Right atrium auricular region (tissue), 2 donors: ENCODE results near the gene M1AP. TPM values are rescaled to one million over a fixed set of nuclear protein-coding genes. Genes with fewer than 3 reads are reported as not detected.

Experiments used
- DNase-seq: peaks from one replicate; pipeline ENCODE4 v3.0.0-alpha.2; 2019; ENCODE audit warnings: low spot score
- H3K27ac ChIP-seq, 2 donors: fragments of 200-600 bp; sonication (generic); 1 replicate in 1 of 2; 2 replicates in 1 of 2; pipeline ENCODE4 v1.5.1; 2016 to 2019
- H3K27me3 ChIP-seq, 2 donors: fragments of 200-600 bp; sonication (generic); one replicate each; pipeline versions ENCODE4 v1.5.1 to v1.6.0; 2017 to 2019
- H3K36me3 ChIP-seq: fragments of 200-600 bp; sonication (generic); one replicate; pipeline ENCODE4 v1.5.1; 2016
- H3K4me1 ChIP-seq, 2 donors: fragments of 200-600 bp; sonication (generic); one replicate each; pipeline versions ENCODE4 v1.5.1 to v1.6.0; 2017 to 2019
- H3K4me3 ChIP-seq, 2 donors: fragments of 200-600 bp; sonication (generic); 1 replicate in 1 of 2; 2 replicates in 1 of 2; pipeline ENCODE4 v1.5.1; 2017 to 2019; ENCODE audit warnings: mild to moderate bottlenecking in 1 of 2, moderate library complexity in 1 of 2
- H3K9me3 ChIP-seq, 2 donors: fragments of 200-600 bp; sonication (generic); one replicate each; pipeline ENCODE4 v1.5.1; 2019
- total RNA-seq, 2 donors: library from RNA; depleted of rRNA; stranded (reverse); fragments of >200 nt; gene quantifications; one replicate each; pipeline ENCODE4 v1.1.0, GENCODE V29; 2016
- TF ChIP-seq, protein P1 (sequence below), 2 donors: fragments of 200-600 bp; sonication (generic); IDR thresholded peaks; one replicate each; pipeline ENCODE4 v1.5.1; 2019; ENCODE audit warnings: antibody characterized with exemption in 2 of 2

Gene M1AP
- total RNA-seq, 2 donors from 2014 or later, result 10.3 TPM; not detected in 1

DNA sequence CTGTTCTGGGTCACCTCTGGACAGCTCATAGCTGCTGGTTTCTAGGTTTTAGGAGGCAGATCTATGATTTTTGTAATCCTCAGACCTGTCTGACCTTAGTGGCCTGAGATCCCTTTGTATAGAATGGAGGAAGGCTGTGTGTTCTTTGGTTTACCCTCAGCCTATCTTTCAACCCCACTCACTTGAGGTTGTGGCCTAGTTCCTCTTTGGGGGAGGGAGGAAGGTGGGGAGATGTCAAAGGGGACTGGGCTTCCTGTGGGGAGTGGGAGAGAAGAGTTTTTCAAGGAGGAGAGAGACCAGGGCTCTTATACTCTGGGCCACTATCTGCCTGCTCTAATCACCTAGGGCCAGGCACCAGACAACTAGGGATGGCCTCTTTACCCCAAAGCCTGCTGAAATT is 34.4 kb upstream of the M1AP start:
- no peaks in the 10 kb centered on the region for H3K27me3 ChIP-seq
- TF ChIP-seq, protein P1, sequence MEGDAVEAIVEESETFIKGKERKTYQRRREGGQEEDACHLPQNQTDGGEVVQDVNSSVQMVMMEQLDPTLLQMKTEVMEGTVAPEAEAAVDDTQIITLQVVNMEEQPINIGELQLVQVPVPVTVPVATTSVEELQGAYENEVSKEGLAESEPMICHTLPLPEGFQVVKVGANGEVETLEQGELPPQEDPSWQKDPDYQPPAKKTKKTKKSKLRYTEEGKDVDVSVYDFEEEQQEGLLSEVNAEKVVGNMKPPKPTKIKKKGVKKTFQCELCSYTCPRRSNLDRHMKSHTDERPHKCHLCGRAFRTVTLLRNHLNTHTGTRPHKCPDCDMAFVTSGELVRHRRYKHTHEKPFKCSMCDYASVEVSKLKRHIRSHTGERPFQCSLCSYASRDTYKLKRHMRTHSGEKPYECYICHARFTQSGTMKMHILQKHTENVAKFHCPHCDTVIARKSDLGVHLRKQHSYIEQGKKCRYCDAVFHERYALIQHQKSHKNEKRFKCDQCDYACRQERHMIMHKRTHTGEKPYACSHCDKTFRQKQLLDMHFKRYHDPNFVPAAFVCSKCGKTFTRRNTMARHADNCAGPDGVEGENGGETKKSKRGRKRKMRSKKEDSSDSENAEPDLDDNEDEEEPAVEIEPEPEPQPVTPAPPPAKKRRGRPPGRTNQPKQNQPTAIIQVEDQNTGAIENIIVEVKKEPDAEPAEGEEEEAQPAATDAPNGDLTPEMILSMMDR (IDR thresholded peaks at IDR 0.05), result no peak
- no peaks in the 10 kb centered on the region for H3K36me3 ChIP-seq
- no peaks in the 10 kb centered on the region for H3K9me3 ChIP-seq
- no peaks in the 10 kb centered on the region for H3K4me1 ChIP-seq
- H3K27ac ChIP-seq, result no peak overlapping the region
- H3K4me3 ChIP-seq, result no peak overlapping the region
- no peak for DNase-seq

DNA sequence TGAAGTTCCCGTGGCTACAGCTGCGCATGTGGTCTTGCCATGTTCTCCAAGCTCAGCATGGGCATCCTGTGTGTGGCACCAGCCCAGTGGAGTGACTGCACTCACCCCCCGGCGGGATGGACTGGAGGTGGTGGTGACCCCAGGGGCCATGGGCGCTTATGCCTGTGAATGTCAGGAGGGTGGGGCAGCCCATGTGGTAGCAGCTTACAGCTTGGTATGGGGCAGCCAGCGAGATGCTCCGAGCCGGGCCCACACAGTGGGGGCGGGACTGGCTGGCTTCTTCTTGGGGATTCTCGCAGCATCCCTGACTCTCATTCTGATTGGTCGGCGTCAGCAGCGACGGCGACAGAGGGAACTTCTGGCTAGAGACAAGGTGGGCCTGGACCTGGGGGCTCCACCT is 31.5 kb upstream of the M1AP start:
- DNase-seq, result no peak
- Histone ChIP-seq H3K4me1 (no peaks in the 10 kb centered on the region), H3K4me3 (no peak overlapping the region), H3K27ac (no peak overlapping the region), H3K36me3 (peaks cover 13% of the 10 kb centered on the region), H3K9me3 (no peaks in the 10 kb centered on the region), H3K27me3 (no peaks in the 10 kb centered on the region)
- TF ChIP-seq, protein P1 (IDR thresholded peaks at IDR 0.05), result no peak

DNA sequence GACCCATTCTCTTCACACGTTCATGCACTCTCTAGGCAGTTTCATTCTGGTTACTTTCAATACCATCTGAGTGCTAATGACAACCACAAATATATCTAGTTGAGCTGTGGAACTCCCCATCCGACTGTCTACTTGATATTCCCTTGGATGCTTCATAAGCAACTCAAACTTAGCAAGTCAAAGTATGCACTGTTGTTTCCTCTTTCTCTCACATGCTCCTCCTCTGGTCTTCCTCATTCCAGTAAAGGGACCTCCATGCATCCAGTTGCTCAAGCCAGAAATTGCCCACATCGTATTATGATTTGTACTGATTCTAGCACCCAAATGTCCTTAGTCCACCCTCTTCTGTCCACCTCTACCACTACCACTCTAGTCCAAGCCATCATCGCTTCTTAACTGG is 28.2 kb upstream of the M1AP start:
- Histone ChIP-seq H3K4me3 (no peak overlapping the region), H3K4me1 (no peaks in the 10 kb centered on the region), H3K27ac (no peak overlapping the region), H3K27me3 (no peaks in the 10 kb centered on the region), H3K9me3 (no peaks in the 10 kb centered on the region), H3K36me3 (peaks cover 13% of the 10 kb centered on the region)
- TF ChIP-seq, protein P1 (IDR thresholded peaks at IDR 0.05), result no peak
- DNase-seq, result no peak

DNA sequence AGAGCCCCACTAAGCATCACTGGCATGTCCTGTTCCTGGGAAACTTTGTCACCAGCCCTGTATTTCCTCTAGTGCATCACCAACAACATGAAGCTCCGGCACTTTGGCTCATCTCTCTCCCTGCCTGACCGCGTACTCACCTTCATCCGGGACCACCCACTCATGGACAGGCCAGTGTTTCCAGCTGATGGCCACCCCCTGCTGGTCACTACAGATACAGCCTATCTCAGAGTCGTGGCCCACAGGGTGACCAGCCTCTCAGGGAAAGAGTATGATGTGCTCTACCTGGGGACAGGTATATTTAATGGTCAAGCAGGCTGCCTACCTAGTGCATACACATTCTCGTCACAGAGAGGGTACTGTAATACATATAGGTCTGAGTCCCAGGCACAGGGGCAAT is 27.0 kb upstream of the M1AP start:
- Histone ChIP-seq H3K36me3 (peaks cover 13% of the 10 kb centered on the region), H3K27me3 (no peaks in the 10 kb centered on the region), H3K4me1 (no peaks in the 10 kb centered on the region), H3K9me3 (no peaks in the 10 kb centered on the region), H3K27ac (no peak overlapping the region), H3K4me3 (no peak overlapping the region)
- DNase-seq, result no peak
- TF ChIP-seq, protein P1 (IDR thresholded peaks at IDR 0.05), result no peak

- no peak overlapping the region for H3K27ac ChIP-seq
- no peaks in the 10 kb centered on the region for H3K4me1 ChIP-seq
- no peak overlapping the region for H3K4me3 ChIP-seq
- H3K36me3 ChIP-seq, result peaks cover 13% of the 10 kb centered on the region
- no peaks in the 10 kb centered on the region for H3K27me3 ChIP-seq
- DNase-seq, result no peak
- H3K9me3 ChIP-seq, result no peaks in the 10 kb centered on the region
- TF ChIP-seq, protein P1 (IDR thresholded peaks at IDR 0.05), result no peak
Measured at GRCh38 chr2:74673826-74674528, 25.8 kb upstream of the M1AP start.

DNA sequence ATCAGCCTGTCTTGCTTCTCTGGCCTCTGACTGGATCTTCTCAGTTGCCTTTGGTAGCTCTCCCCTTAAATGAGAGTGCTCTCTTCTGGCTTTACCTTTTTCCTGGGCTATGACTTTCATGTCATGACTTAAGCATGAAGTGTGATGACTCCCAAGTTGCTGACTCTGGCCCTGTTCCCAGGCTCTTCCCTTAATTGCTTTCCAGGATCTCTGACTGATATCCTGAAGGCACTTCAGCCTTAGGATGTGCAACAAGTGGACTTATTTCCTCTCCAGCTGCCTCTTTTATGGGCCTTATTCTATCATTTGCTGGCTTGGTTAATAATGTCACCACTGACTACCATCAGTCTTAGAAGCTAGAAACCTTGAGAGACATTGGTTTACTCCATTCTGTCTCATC is 23.3 kb upstream of the M1AP start:
- Histone ChIP-seq H3K4me3 (no peak overlapping the region), H3K27me3 (no peaks in the 10 kb centered on the region), H3K9me3 (no peaks in the 10 kb centered on the region), H3K36me3 (peaks cover 13% of the 10 kb centered on the region), H3K27ac (no peak overlapping the region), H3K4me1 (no peaks in the 10 kb centered on the region)
- TF ChIP-seq, protein P1 (IDR thresholded peaks at IDR 0.05), result no peak
- DNase-seq, result no peak
